AG09309 (cell line): ENCODE data around the gene KANSL1.
A peak's percentile ranks its signal among the peaks of the same experiment; 100 is the strongest.

Source experiments
- DNase-seq: peaks from one replicate; pipeline ENCODE4 v3.0.0-alpha.2; 2010; ENCODE audit warnings: low read depth
- H3K4me3 ChIP-seq: 2 replicates; pipeline ENCODE4 v1.5.1; 2011; ENCODE audit warnings: mild to moderate bottlenecking, low read depth, low read length, moderate library complexity; ENCODE audit not compliant: control insufficient read depth
- CTCF ChIP-seq: IDR thresholded peaks from 2 replicates; pipeline ENCODE4 v1.5.1; 2011; ENCODE audit warnings: mild to moderate bottlenecking, low read depth, low read length, inconsistent platforms; ENCODE audit not compliant: insufficient read depth, control insufficient read depth; ENCODE audit errors: missing control alignments

KANSL1 gene

GRCh38 chr17:46167267-46167666 is 26.0 kb downstream of the KANSL1 start:
- H3K4me3 ChIP-seq: no peak overlapping the region
- no peak for DNase-seq
- TF ChIP-seq CTCF: no peak

- TF ChIP-seq CTCF: no peak
- no peak overlapping the region for H3K4me3 ChIP-seq
- DNase-seq: no peak
Measured at GRCh38 chr17:46166692-46167249, 26.5 kb downstream of the KANSL1 start.

- no peak overlapping the region for H3K4me3 ChIP-seq
- no peak for DNase-seq
- TF ChIP-seq CTCF: no peak
Measured at GRCh38 chr17:46163929-46164594, 29.2 kb downstream of the KANSL1 start.

GRCh38 chr17:46163316-46163715 is 29.9 kb downstream of the KANSL1 start:
- TF ChIP-seq CTCF: no peak
- H3K4me3 ChIP-seq: no peak overlapping the region
- DNase-seq: no peak

- no peak for DNase-seq
- H3K4me3 ChIP-seq: no peak overlapping the region
- no peak for TF ChIP-seq CTCF
Measured at GRCh38 chr17:46162866-46163265, 30.4 kb downstream of the KANSL1 start.

GRCh38 chr17:46160169-46160568 is 33.1 kb downstream of the KANSL1 start:
- no peak for DNase-seq
- H3K4me3 ChIP-seq: no peak overlapping the region
- no peak for TF ChIP-seq CTCF

GRCh38 chr17:46159686-46160085 is 33.5 kb downstream of the KANSL1 start:
- H3K4me3 ChIP-seq: no peak overlapping the region
- peak; percentile 66 for DNase-seq
- no peak for TF ChIP-seq CTCF
